Colonic mucosa (tissue), 4 donors: ENCODE measurements around the gene ABCC8. TPM values are rescaled to one million over a fixed set of nuclear protein-coding genes. Genes with fewer than 3 reads are reported as not detected.

ENCODE experiments used
- DNase-seq: peaks from one replicate; pipeline ENCODE4 v3.0.0-alpha.2; 2020
- H3K27ac ChIP-seq: fragments of 200-600 bp; one replicate; pipeline ENCODE4 v1.8.0; 2021
- H3K27me3 ChIP-seq: fragments of 200-600 bp; one replicate; pipeline ENCODE4 v1.8.0; 2021
- H3K36me3 ChIP-seq: fragments of 200-600 bp; one replicate; pipeline ENCODE4 v1.8.0; 2021
- H3K4me1 ChIP-seq: fragments of 200-600 bp; one replicate; pipeline ENCODE4 v1.8.0; 2021; ENCODE audit warnings: mild to moderate bottlenecking
- H3K4me3 ChIP-seq: fragments of 200-600 bp; one replicate; pipeline ENCODE4 v1.8.0; 2021
- H3K9ac ChIP-seq, 2 donors: one replicate each; pipeline ENCODE4 v1.7.0; 2013; ENCODE audit warnings: control low read depth in 2 of 2, low read depth in 2 of 2, low read length in 2 of 2
- H3K9me3 ChIP-seq: fragments of 200-600 bp; one replicate; pipeline ENCODE4 v1.8.0; 2021
- intact Hi-C: fragments of 100-400 bp; cut with DNase I; formaldehyde crosslinking; loops from one replicate; pipeline ENCODE4 v1.14.1; 2022
- total RNA-seq, 2 donors: library from RNA; stranded (reverse); fragmentation: NEBNext Ultra II Directional in 1 of 2; extraction: Animal tissue kit (Norgen Biotek cat#: 25700) in 1 of 2; gene quantifications; one replicate each; pipeline ENCODE4 v1.2.1, GENCODE V29; 2021
- TF ChIP-seq, protein P1 (sequence below): fragments of 200-600 bp; IDR thresholded peaks from one replicate; pipeline ENCODE4 v1.8.0; 2022; ENCODE audit warnings: antibody characterized with exemption, mild to moderate bottlenecking
- donor health status: healthy.
- donor health status: DM: no; HTN: no; CAD: no.
- donor health status: DM: no; HTN: no; CAD: no.

ABCC8 gene
- total RNA-seq, 2 donors from 2014 or later = 2.1 to 4.7 TPM

DNA sequence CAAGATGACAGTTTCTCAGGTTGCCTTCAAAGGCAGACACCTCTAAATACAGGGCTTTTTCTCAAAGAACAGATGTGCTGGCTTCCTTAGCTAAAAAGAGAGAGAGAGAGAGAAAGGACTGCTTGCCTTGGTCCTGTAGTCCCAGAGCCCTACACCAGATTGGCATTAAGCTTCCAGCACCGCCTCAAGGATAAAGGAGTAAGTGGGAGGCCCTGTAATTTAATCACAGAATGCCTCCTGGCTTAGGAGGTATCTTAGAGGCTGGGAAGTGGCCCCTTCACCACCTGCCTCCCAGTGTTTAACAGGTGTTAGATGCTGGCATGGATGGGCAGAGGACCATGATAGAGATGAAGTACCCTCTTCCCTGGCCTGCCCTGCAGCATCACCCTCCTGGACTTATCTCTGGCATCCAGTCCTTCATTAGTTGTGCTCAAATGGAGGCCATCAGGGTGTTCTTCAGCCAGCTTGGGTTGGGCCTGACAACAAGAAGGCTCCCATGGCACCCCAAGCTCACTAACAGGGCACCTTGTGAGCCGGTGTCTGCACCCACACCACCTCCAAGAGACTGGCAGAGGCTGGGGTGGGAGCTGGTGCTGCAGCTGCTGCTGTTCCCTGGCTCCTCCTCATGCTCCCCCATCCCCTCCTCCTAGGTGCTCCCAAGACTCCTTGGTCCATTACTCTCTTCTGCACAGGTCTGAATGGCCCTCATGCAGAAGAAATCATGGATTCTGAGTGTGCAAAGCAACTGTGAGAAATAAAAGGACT lies 32.5 kb downstream of the ABCC8 start:
- TF ChIP-seq, protein P1, sequence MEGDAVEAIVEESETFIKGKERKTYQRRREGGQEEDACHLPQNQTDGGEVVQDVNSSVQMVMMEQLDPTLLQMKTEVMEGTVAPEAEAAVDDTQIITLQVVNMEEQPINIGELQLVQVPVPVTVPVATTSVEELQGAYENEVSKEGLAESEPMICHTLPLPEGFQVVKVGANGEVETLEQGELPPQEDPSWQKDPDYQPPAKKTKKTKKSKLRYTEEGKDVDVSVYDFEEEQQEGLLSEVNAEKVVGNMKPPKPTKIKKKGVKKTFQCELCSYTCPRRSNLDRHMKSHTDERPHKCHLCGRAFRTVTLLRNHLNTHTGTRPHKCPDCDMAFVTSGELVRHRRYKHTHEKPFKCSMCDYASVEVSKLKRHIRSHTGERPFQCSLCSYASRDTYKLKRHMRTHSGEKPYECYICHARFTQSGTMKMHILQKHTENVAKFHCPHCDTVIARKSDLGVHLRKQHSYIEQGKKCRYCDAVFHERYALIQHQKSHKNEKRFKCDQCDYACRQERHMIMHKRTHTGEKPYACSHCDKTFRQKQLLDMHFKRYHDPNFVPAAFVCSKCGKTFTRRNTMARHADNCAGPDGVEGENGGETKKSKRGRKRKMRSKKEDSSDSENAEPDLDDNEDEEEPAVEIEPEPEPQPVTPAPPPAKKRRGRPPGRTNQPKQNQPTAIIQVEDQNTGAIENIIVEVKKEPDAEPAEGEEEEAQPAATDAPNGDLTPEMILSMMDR = no peak
- intact Hi-C loops = no loop called here
- no peak overlapping the region for H3K4me3 ChIP-seq
- H3K4me1 ChIP-seq = no peaks in the 10 kb centered on the region
- H3K27ac ChIP-seq = no peak overlapping the region
- no peak overlapping the region for H3K9ac ChIP-seq
- no peaks in the 10 kb centered on the region for H3K9me3 ChIP-seq
- no peak for DNase-seq
- no peaks in the 10 kb centered on the region for H3K36me3 ChIP-seq
- H3K27me3 ChIP-seq = no peaks in the 10 kb centered on the region

DNA sequence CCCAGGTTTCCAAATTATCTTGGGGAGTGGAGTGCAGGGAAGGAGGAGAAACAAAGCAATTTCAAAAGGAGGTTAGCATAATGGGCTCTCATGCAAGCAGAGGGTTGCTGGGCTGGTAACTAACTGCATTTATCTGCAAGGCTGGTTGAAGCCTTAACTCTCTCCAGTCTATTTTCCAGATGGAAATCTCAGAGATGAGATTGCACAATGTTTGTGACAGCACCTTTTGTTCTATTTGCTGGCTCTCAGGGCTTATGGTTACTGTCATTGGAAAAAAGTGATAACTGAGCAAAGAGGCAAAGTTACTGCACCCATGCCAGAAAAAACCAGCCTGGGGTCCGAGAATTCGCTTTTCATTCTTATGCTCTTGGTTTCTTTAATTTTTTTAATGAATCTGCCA lies 33.2 kb downstream of the ABCC8 start:
- H3K4me1 ChIP-seq = no peaks in the 10 kb centered on the region
- no peak overlapping the region for H3K9ac ChIP-seq
- H3K4me3 ChIP-seq = no peak overlapping the region
- no peaks in the 10 kb centered on the region for H3K27me3 ChIP-seq
- no peak overlapping the region for H3K27ac ChIP-seq
- TF ChIP-seq, protein P1 = no peak
- intact Hi-C loops = no loop called here
- no peak for DNase-seq
- no peaks in the 10 kb centered on the region for H3K36me3 ChIP-seq
- no peaks in the 10 kb centered on the region for H3K9me3 ChIP-seq

DNA sequence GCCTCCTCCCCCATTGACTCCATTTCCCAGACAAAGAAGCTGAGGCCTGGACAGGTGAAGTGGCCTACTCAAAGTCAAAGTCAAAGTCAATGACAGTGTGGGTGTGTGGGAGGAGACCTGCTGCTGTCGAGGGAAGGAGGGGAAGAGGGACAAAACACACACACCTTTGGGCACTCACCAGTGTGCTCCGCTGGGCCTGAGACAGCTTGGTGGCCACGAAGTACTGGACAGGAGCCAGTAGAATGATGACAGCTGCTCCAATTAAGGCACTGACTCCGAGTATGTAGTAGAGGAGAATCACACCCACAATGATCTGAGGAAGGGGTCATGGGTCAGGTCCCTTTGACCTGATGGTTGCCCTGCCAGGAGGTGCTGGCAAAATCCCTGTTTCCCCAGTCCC lies 33.6 kb downstream of the ABCC8 start:
- Histone ChIP-seq H3K4me1 (no peaks in the 10 kb centered on the region), H3K27me3 (no peaks in the 10 kb centered on the region), H3K4me3 (no peak overlapping the region), H3K9ac (no peak overlapping the region), H3K9me3 (no peaks in the 10 kb centered on the region), H3K36me3 (no peaks in the 10 kb centered on the region), H3K27ac (no peak overlapping the region)
- intact Hi-C loops = no loop called here
- TF ChIP-seq, protein P1 = no peak
- no peak for DNase-seq

DNA sequence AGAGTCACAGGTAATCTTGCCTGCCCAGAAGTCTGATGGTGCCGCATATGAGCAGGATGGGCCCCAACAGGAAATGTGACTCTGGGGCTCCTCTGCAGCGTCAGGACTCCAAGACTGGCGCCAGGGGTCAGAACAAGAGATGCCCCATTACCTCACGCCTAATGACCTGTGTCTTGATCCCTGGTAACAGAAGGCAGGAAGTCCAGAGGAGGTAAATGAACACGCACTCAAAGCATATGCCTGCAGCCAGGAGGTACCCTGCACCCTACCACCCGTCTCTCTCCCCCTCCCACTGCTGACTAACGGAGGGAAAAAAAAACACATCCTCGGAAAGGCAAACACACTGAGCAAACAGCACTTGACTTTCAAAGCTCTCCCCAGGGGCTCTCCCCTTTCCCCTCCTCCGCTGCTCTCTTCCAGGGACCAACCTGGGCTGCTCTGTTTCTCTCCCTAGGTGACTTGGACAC lies 37.3 kb downstream of the ABCC8 start:
- Histone ChIP-seq H3K4me1 (no peaks in the 10 kb centered on the region), H3K27ac (no peak overlapping the region), H3K4me3 (no peak overlapping the region), H3K9me3 (no peaks in the 10 kb centered on the region), H3K36me3 (no peaks in the 10 kb centered on the region), H3K9ac (no peak overlapping the region), H3K27me3 (no peaks in the 10 kb centered on the region)
- TF ChIP-seq, protein P1 = no peak
- intact Hi-C loops = no loop called here
- DNase-seq = no peak

DNA sequence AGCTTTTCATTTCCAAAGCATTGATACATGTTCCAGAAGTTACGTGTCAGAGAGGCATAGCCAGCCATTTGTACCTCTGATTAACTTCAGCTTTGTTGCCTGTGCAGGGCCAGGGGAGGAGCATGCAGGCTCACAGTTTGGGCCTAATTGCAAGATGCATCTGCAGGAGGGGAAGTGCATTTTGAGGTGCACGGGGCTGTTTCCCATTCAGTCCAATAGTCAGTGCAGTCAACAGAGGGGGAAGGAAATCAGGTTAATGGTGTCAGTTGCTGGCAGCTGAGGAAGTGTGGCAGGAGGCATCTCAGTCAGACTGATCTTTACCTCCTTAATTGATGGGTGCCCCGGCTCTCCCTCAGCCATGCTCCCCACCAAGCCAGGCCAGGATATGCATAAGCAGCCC lies 39.3 kb downstream of the ABCC8 start:
- Histone ChIP-seq H3K4me1 (no peaks in the 10 kb centered on the region), H3K27me3 (no peaks in the 10 kb centered on the region), H3K4me3 (no peak overlapping the region), H3K9ac (no peak overlapping the region), H3K9me3 (no peaks in the 10 kb centered on the region), H3K27ac (no peak overlapping the region), H3K36me3 (no peaks in the 10 kb centered on the region)
- TF ChIP-seq, protein P1 = no peak
- DNase-seq = no peak
- intact Hi-C loops = no loop called here
